ENCODE measurements around the gene PRMT5.

The PRMT5 gene

GRCh38 chr14:22872033-22872832, 56.9 kb downstream of the PRMT5 start:
- Histone ChIP-seq H3K27me3 (ENCODE audit: control insufficient read depth in 3 of 3, insufficient read depth in 3 of 3, low read depth in 1 of 3, low read length in 3 of 3) (no peaks in the 10 kb centered on the region), H4K8ac (ENCODE audit: low read depth, low read length) (no peak overlapping the region), H3K27ac (replicated peaks; ENCODE audit: low read length) (peak overlapping the region; percentile 68), H2BK120ac (ENCODE audit: low read depth, low read length) (peak overlapping the region; percentile 54), H3K18ac (ENCODE audit: low read length) (peak overlapping the region; percentile 93), H4K91ac (ENCODE audit: low read depth, low read length, poor library complexity) (no peak overlapping the region), H3K36me3 (replicated peaks in 1 of 2; ENCODE audit: control insufficient read depth in 2 of 2, insufficient read depth in 2 of 2, low read length in 2 of 2) (peaks cover 8 to 29% of the 10 kb centered on the region in 2 donors), H3K4me2 (ENCODE audit: insufficient read depth, low read length, poor library complexity, severe bottlenecking) (peak overlapping the region; percentile 85), H2AFZ (ENCODE audit: low read length) (peak overlapping the region; percentile 95), H3K79me1 (ENCODE audit: low read depth, low read length) (no peaks in the 10 kb centered on the region), H2BK12ac (ENCODE audit: low read length) (no peak overlapping the region), H3K4me3 (ENCODE audit: low read length in 2 of 2) (peak overlapping the region; percentile 88 to 89), H3K4me1 (ENCODE audit: control insufficient read depth in 2 of 2, insufficient read depth in 1 of 2, low read depth in 1 of 2, low read length in 2 of 2) (peaks cover 1 to 2% of the 10 kb centered on the region in 2 donors), H3K23ac (ENCODE audit: low read depth, low read length, poor library complexity) (peak overlapping the region; percentile 80), H2BK5ac (ENCODE audit: low read length) (peak overlapping the region; percentile 66), H2AK5ac (ENCODE audit: low read depth, low read length) (no peak overlapping the region), H3K9me3 (replicated peaks in 1 of 2; ENCODE audit: control insufficient read depth in 2 of 2, insufficient read depth in 1 of 2, low read depth in 1 of 2, low read length in 2 of 2) (no peaks in the 10 kb centered on the region), H3K9ac (ENCODE audit: low read depth, low read length, poor library complexity) (peak overlapping the region; percentile 60), H3K4ac (ENCODE audit: low read length) (no peak overlapping the region), H2BK15ac (ENCODE audit: low read length) (peak overlapping the region; percentile 89), H3K14ac (ENCODE audit: low read length) (peak overlapping the region; percentile 76)
- no CpG with 5 or more reads among the region's 45 CpGs for WGBS, 2 donors (ENCODE audit: extremely low coverage in 2 of 2, insufficient read length in 2 of 2, insufficient replicate concordance in 1 of 2)
- peak; percentile 88 for DNase-seq (ENCODE audit: low spot score)

DNA sequence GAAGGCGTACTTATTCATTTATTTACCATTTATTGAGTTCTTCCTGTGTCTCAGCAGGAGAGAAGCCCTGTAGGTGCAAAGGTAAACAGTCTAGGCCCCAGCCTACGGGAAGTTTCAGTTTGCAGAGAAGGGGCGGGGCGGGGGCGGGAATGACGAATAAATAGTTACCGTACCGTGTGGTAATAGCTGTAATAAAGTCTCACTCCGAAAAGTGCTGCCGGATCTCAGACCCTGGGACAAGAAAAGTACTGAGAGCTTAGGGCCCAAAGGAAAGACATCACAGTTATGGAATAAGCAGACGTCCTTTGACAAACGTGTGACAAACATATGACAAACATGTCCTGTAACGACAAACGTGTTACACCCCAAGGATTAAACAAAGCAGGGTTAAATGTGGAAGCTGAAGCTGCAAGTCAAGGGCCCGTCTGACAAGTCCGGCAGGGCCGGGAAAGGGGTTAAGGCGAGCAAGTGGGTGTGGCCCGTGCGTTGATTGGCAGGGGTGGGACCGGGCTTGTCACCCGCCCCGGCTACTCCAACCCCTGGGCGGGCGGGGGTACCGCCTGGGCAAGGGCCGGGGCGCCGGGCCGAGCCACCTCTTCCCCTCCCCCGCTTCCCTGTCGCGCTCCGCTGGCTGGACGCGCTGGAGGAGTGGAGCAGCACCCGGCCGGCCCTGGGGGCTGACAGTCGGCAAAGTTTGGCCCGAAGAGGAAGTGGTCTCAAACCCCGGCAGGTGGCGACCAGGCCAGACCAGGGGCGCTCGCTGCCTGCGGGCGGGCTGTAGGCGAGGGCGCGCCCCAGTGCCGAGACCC, 57.7 kb downstream of the PRMT5 start, which contains the start of gene LRP10:
Gene LRP10, plus strand, starts transcription at position 517 of the 809 bp plus-strand sequence. CDS start 564 bp downstream, outside the sequence.
- H3K9ac ChIP-seq (ENCODE audit: low read depth, low read length, poor library complexity): peak within 1 kb of the TSS; percentile 71
- no peaks in the 10 kb centered on the region for H3K79me1 ChIP-seq (ENCODE audit: low read depth, low read length)
- H2AFZ ChIP-seq (ENCODE audit: low read length): peak within 1 kb of the TSS; percentile 95
- H4K8ac ChIP-seq (ENCODE audit: low read depth, low read length): no peak within 1 kb of the TSS
- peak within 1 kb of the TSS; percentile 85 for H3K4me2 ChIP-seq (ENCODE audit: insufficient read depth, low read length, poor library complexity, severe bottlenecking)
- peak within 1 kb of the TSS; percentile 93 for H3K18ac ChIP-seq (ENCODE audit: low read length)
- peak within 1 kb of the TSS; percentile 68 for H3K27ac ChIP-seq (replicated peaks; ENCODE audit: low read length)
- no peak within 1 kb of the TSS for H3K4ac ChIP-seq (ENCODE audit: low read length)
- peak within 1 kb of the TSS; percentile 89 for H2BK15ac ChIP-seq (ENCODE audit: low read length)
- peak within 1 kb of the TSS; percentile 54 for H2BK120ac ChIP-seq (ENCODE audit: low read depth, low read length)
- peak; percentile 87 for DNase-seq (ENCODE audit: low spot score)
- H3K9me3 ChIP-seq (replicated peaks in 1 of 2; ENCODE audit: control insufficient read depth in 2 of 2, insufficient read depth in 1 of 2, low read depth in 1 of 2, low read length in 2 of 2): no peaks in the 10 kb centered on the region
- no peak within 1 kb of the TSS for H4K91ac ChIP-seq (ENCODE audit: low read depth, low read length, poor library complexity)
- H3K36me3 ChIP-seq (replicated peaks in 1 of 2; ENCODE audit: control insufficient read depth in 2 of 2, insufficient read depth in 2 of 2, low read length in 2 of 2): peaks cover 8 to 23% of the 10 kb centered on the region in 2 donors
- peaks cover 1 to 2% of the 10 kb centered on the region in 2 donors for H3K4me1 ChIP-seq (ENCODE audit: control insufficient read depth in 2 of 2, insufficient read depth in 1 of 2, low read depth in 1 of 2, low read length in 2 of 2)
- H3K23ac ChIP-seq (ENCODE audit: low read depth, low read length, poor library complexity): peak within 1 kb of the TSS; percentile 80
- H3K14ac ChIP-seq (ENCODE audit: low read length): peak within 1 kb of the TSS; percentile 76
- WGBS, 2 donors (ENCODE audit: extremely low coverage in 2 of 2, insufficient read length in 2 of 2, insufficient replicate concordance in 1 of 2): no CpG with 5 or more reads among the region's 50 CpGs
- H2AK5ac ChIP-seq (ENCODE audit: low read depth, low read length): no peak within 1 kb of the TSS
- no peaks in the 10 kb centered on the region for H3K27me3 ChIP-seq (ENCODE audit: control insufficient read depth in 3 of 3, insufficient read depth in 3 of 3, low read depth in 1 of 3, low read length in 3 of 3)
- peak within 1 kb of the TSS; percentile 66 for H2BK5ac ChIP-seq (ENCODE audit: low read length)
- no peak within 1 kb of the TSS for H2BK12ac ChIP-seq (ENCODE audit: low read length)
- peak within 1 kb of the TSS; percentile 88 to 89 for H3K4me3 ChIP-seq (ENCODE audit: low read length in 2 of 2)

- H2BK12ac ChIP-seq (ENCODE audit: low read length): no peak overlapping the region
- no peak overlapping the region for H2BK15ac ChIP-seq (ENCODE audit: low read length)
- peaks cover 6 to 17% of the 10 kb centered on the region in 2 donors for H3K36me3 ChIP-seq (replicated peaks in 1 of 2; ENCODE audit: control insufficient read depth in 2 of 2, insufficient read depth in 2 of 2, low read length in 2 of 2)
- H3K4me3 ChIP-seq (ENCODE audit: low read length in 2 of 2): peak overlapping the region in 1 of 2 donors; percentile 89
- H3K27me3 ChIP-seq (ENCODE audit: control insufficient read depth in 3 of 3, insufficient read depth in 3 of 3, low read depth in 1 of 3, low read length in 3 of 3): no peaks in the 10 kb centered on the region
- H2BK120ac ChIP-seq (ENCODE audit: low read depth, low read length): no peak overlapping the region
- DNase-seq (ENCODE audit: low spot score): no peak
- peak overlapping the region; percentile 85 for H3K4me2 ChIP-seq (ENCODE audit: insufficient read depth, low read length, poor library complexity, severe bottlenecking)
- H3K18ac ChIP-seq (ENCODE audit: low read length): no peak overlapping the region
- no peaks in the 10 kb centered on the region for H3K79me1 ChIP-seq (ENCODE audit: low read depth, low read length)
- H3K27ac ChIP-seq (replicated peaks; ENCODE audit: low read length): peak overlapping the region; percentile 19
- no peaks in the 10 kb centered on the region for H3K9me3 ChIP-seq (replicated peaks in 1 of 2; ENCODE audit: control insufficient read depth in 2 of 2, insufficient read depth in 1 of 2, low read depth in 1 of 2, low read length in 2 of 2)
- WGBS, 2 donors (ENCODE audit: extremely low coverage in 2 of 2, insufficient read length in 2 of 2, insufficient replicate concordance in 1 of 2): no CpG with 5 or more reads among the region's 1 CpG
- no peak overlapping the region for H2BK5ac ChIP-seq (ENCODE audit: low read length)
- H2AFZ ChIP-seq (ENCODE audit: low read length): peak overlapping the region; percentile 95
- H3K14ac ChIP-seq (ENCODE audit: low read length): no peak overlapping the region
- no peak overlapping the region for H4K91ac ChIP-seq (ENCODE audit: low read depth, low read length, poor library complexity)
- H4K8ac ChIP-seq (ENCODE audit: low read depth, low read length): no peak overlapping the region
- peaks cover 1 to 2% of the 10 kb centered on the region in 2 donors for H3K4me1 ChIP-seq (ENCODE audit: control insufficient read depth in 2 of 2, insufficient read depth in 1 of 2, low read depth in 1 of 2, low read length in 2 of 2)
- H3K9ac ChIP-seq (ENCODE audit: low read depth, low read length, poor library complexity): no peak overlapping the region
- H3K4ac ChIP-seq (ENCODE audit: low read length): no peak overlapping the region
- no peak overlapping the region for H3K23ac ChIP-seq (ENCODE audit: low read depth, low read length, poor library complexity)
- H2AK5ac ChIP-seq (ENCODE audit: low read depth, low read length): no peak overlapping the region
Measured at GRCh38 chr14:22870811-22871223, 58.4 kb downstream of the PRMT5 start.

Measured in neuronal stem cell (in vitro differentiated cells).